ENCODE results near the gene FBN3.

The FBN3 gene

GRCh38 chr19:8087876-8088275 lies 61.5 kb downstream of the FBN3 start:
- DNase-seq: no peak

- no peak for DNase-seq
These were observed 62.5 kb downstream of the FBN3 start for GRCh38 chr19:8086849-8087248.

- DNase-seq: no peak
These were observed 63.6 kb downstream of the FBN3 start for GRCh38 chr19:8085598-8086408.

DNA sequence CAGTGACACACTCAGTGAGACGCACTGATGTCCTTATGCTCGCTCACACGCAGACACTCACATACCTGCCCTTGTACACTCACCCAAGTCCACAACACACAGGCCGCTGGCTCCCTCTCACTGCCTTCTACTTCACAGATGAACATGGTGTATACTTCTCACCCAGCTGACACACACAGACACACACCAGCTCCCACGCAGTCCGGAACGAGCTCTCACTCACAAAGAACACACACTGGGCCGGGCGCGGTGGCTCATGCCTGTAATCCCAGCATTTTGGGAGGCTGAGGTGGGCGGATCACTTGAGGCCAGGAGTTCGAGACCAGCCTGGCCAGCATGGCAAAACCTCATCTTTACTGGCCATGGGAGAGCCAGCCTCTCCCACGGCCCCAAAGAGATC lies 65.2 kb downstream of the FBN3 start:
- no peak for DNase-seq

GRCh38 chr19:8083141-8083540 lies 66.3 kb downstream of the FBN3 start:
- DNase-seq: no peak

DNA sequence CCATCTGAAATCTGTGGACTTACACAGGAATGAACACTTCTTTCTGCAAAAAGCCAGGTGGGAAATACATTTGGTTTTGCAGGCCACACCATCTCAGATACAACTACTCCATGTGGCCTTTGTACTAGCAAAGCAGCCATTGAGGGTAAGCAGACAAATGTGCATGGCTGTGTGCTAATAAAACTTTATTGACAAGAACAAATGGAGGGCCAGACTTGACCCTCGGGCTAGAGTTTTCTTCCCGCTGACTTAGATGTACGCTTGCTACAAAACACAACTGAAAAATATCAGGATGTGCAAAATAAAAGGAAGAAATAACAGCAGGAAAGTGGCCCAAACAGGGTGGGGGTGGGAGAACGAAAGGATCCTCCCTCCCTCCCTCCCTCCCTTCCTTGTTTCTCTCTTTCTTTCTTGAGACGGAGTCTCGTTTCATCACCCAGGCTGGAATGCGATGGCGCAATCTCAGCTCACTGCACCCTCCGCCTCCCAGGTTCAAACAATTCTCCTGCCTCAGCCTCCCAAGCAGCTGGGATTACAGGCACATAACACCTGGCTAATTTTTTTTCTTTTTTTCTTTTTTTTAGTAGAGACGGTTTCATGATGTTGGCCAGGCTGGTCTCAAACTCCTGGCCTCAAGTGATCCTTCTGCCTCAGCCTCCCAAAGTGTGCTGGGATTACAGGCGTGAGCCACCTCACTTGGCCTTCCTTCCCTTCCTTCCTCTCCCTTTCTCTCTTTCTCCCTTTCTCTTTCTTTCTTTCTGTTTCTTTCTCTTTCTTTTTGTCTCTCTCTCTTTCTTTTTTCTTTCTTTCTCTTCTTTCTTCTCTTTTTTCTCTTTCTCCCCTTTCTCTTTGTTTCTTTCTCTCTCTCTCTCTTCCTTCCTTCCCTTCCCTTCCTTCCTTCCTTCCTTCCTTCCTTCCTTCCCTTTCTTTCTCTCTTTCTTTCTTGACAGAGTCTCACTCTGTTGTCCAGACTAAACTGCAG lies 67.5 kb downstream of the FBN3 start:
- no peak for DNase-seq

- no peak for DNase-seq
These were observed 68.6 kb downstream of the FBN3 start for GRCh38 chr19:8080832-8081231.

DNA sequence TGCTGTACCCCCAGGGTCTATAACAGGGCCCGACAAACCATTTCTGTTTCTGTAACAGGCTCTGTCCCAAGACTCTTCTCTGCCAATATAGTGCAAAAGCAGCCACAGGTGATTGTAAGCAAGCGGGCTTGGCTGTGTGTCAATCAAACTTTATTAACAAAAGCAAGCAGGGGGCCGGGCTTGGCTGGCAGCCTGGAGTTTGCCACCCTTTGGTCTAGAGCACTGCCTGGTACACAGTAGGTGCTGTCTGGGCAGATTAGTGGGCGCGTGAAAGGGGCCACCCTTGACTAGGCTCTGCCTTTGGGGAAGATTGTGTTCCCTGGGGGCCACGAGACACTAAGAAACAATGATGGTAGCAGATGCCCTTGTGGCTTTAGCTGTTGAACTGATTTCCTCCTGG lies 69.4 kb downstream of the FBN3 start:
- DNase-seq: no peak

- DNase-seq: no peak
These were observed 74.0 kb downstream of the FBN3 start for GRCh38 chr19:8075158-8076074.

- DNase-seq: no peak
These were observed 74.9 kb downstream of the FBN3 start for GRCh38 chr19:8074501-8074900.

DNA sequence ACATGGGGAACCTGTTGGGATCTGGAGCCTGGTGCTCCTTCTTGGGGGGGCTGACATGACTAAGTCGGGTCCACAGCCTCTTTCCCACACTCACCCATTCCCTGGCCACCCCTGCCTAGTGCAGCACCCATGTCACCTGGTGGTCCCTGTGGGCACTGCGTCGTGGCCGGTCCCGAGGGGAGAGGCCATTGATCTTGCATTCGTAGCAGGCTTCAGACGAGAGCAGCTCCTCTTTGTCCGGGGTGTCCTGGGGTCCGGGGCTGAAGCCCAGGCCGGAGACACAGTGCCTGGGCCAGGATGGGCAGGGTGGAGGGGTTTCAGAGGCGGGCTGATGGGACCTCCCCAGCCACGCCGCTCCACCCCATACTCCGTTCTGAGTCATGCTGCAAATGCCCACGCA lies 77.5 kb downstream of the FBN3 start:
- no peak for DNase-seq

- no peak for DNase-seq
These were observed 80.1 kb downstream of the FBN3 start for GRCh38 chr19:8069096-8069973.

DNA sequence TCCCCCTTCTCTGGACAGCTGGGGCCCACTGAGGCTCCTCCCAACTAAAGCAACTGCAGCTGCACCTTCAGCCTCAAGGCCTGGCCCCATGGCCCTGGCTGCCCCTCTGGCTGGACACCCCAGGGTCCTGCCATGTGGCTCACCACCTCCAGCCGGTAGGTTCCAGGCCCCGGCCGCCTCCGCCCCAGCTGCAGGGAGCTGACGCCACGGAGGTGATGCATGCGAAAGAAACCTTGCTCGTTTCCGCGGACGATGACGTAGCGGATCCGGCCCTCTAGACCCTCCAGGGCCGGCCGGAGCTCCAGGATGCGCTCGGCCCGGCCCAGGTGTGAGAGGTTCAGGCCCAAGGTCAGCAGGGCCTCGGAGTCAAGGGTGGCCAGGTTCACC lies 83.5 kb downstream of the FBN3 start:
- DNase-seq: no peak

DNA sequence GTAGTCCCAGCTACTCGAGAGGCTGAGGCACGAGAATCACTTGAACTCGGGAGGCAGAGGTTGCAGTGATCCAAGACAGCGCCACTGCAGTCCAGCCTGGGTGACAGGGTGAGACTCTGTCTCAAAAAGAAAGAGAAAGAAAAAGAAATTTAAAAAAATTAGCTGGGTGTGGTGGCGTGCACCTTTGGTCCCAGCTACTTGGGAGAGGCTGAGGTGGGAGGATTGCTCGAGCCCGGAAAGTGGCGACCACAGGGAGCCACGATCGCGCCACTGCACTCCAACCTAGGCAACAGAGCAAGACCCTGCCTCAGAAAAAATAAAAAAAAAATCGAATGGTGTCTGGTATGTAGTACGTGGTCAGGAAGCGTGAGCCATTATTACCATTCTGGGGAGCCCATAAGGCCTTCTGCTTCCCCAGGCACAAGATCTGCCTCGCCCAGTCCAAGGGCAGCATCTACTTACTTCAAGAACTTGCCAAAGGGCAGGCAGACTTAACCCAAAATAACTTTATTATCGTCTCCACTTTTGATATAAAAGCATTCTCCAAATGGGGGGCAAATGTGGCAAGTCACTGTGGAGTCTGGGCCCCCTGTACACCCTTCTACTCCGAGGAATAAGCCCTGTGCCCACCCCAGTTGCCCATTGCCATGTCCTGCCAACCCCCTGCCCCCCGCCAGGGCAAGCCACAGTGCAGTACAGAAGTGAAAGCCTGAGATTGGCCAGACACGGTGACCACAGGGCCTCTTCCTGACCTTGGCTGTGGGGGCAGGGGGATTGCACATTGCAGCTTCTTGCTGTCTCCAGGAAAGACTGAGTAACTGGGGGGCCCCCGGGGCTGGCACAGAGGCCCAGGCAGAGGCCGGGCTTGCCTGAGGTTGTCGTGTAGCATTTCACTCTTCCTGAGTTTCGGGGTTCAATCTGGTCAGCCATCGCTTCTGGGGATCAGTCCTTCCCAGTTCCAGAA lies 84.2 kb downstream of the FBN3 start:
- no peak for DNase-seq

DNA sequence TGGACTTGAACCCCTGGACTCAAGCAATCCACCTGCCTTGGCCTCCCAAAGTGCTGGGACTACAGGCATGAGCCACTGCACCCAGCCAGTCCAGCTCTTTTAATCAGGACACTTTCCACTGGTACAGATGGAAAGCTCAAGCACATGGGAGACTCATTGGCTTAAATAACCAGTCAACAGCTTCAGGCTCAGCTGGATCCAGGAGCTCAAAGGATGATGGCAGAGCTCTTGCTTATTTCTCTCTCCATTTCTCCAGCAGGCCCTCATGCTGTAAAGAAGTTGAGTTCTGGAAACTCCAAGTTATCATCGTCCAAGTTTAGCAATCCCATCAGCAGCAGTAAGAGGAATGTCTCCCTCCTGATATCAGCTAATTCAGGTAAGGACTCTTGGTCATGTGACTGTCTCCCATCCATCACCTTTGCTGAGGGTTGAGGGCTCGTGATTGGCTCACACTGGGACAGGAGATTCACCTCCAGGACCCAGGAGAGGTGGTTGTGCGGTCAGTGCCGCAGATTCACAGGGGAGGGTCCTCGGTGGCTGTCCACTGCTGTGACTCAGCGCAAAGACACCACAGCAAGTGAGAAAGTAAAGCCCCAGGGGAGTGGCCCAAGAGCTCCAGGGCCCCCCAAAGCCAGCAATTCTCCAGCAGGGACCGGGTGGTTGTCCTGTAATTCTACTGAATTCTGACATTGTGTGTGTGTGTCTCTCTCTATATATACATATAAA lies 91.7 kb downstream of the FBN3 start:
- DNase-seq: no peak

GRCh38 chr19:8056533-8056932 lies 92.9 kb downstream of the FBN3 start:
- no peak for DNase-seq

DNA sequence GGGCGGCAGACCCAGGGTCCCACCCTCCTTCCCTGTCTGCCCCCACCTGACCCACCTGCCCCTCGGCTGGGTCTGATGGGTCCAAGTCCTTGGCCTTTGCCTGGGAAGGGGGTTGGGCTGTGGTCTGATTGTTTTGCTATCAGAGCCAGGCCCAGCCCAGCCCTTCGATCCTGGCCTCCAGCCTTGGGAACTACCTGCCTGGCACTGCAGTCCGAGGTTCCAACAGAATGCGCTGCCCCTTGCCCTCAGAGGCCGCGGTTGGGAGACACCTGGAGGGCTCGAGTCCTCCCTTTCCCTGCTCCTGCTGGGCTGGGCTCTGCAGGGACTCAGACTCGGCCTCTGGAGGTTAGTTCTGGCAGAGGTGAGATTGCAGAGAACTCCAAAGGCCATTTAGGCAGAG lies 95.2 kb downstream of the FBN3 start:
- no peak for DNase-seq

GRCh38 chr19:8052464-8052859 lies 96.9 kb downstream of the FBN3 start, which contains the start of gene CCL25:
TSS of gene CCL25 (plus strand) at chr19:8052760. CDS start at chr19:8053050, 290 bp downstream.
- DNase-seq: no peak

GRCh38 chr19:8050274-8051096 lies 98.9 kb downstream of the FBN3 start:
- DNase-seq: peak; percentile 79

All from SIG-M5 (cell line).